Hematopoietic multipotent progenitor cell treated with erythropoietin and hydrocortisone succinate and interleukin-3 and kit ligand, for 15 days (in vitro differentiated cells): ENCODE results near the gene STXBP6.
"Not testable (repeated sequence)": the region's sequence is repeated elsewhere in the genome, so short reads cannot be mapped to it uniquely, and the experiment has no call there.

ENCODE experiments used
- DNase-seq: peaks from one replicate; pipeline ENCODE4 v3.0.0-alpha.2; 2015; ENCODE audit warnings: low spot score

The STXBP6 gene

DNA sequence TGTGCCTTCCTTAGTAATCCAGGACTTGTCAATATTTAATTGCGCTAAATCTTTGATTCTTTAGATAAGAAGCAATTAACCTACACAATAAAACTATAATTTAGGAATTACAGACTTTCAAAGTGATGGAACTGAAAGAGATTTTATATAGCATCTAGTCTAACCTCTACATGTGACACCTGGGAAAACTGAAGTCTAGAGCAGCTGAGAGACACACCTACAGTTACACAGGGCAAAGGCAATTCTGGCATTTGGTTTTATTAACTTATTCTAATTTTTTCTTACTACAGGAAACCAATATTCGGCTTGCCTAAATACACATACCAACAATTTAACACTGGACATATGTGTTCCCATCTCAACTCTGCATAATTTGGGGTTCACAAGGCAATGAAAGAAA, 196.5 kb downstream of the STXBP6 start:
- no peak for DNase-seq

DNA sequence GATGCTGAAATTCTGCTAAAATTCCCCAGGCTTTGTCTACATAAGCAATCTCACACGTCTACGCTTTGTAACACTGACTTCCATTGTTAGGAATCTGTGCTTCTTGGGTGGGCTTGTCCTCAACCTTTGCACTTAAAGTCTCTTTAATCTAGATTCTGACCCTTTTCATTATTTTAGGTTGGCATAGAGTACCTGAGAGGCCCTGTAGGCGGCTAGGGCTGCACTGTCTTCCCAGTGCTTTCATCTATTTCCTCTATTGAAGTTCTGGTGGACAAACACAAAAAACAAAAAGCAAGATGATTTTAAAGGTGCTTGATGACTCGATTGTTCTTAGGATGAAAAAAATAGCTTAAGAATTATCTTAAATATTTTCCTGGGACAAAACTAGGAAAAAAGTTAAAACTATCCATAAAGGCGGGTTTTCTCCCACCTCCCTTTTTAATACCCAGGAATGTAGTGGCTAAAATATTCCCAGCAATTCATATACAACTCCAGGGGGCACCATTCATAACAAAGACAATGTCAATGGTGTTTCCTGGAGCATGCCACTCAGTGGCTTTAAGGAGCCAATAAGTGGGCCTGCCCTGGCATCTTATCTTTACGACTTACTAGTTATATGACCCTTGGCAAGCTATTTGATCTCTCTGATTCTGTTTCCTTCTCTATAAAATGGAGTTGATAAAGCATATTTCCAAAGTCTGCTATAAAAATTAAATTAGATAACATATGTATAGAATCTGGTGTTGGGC, 197.5 kb downstream of the STXBP6 start:
- DNase-seq: no peak

- no peak for DNase-seq
Observed at GRCh38 chr14:24851837-24852236, 198.1 kb downstream of the STXBP6 start.

- DNase-seq: no peak
Observed at GRCh38 chr14:24851406-24851805, 198.5 kb downstream of the STXBP6 start.

GRCh38 chr14:24850072-24850471, 199.9 kb downstream of the STXBP6 start:
- DNase-seq: no peak

DNA sequence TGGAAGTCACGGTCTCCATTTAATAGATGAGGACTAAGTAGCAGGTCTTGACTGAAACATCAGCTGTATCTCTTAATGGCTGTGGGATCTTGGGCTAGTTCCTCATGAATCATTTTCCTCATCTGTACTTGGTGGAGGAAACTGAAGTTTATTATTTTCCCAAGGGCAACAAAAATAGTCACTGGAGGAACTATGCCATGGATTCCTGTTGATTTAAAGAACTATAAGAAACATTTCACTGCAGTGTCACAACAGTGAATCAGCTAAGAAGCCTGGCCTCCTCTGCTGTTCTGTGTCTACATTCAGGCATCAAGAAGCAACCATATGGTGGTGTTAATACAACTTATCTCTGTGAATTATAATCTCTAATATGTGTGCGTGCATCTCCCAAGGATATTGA, 200.5 kb downstream of the STXBP6 start:
- no peak for DNase-seq

GRCh38 chr14:24848102-24848790, 201.7 kb downstream of the STXBP6 start:
- DNase-seq: no peak

- no peak for DNase-seq
Observed at GRCh38 chr14:24847568-24848095, 202.3 kb downstream of the STXBP6 start.

DNA sequence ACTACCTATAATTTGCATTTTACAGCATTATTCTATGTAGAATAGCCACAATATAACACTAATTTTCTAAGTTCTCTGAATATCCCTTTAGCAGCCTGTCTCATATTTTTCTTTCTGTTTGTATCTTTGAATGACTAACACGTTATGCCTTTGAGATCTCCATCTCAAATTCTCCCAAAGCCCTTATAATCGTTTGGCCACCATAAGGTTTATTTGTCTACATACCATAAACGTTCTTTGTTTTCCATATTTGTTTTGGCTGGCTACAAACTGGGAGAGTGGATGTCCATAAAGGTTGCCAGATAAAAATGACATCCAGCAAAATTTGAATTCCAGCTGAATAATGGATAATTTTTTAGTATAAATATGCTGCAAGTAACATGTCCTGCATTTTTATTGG, 203.7 kb downstream of the STXBP6 start:
- DNase-seq: no peak

- DNase-seq: no peak
Observed at GRCh38 chr14:24845851-24846250, 204.1 kb downstream of the STXBP6 start.

GRCh38 chr14:24844011-24844410, 205.9 kb downstream of the STXBP6 start:
- DNase-seq: no peak

DNA sequence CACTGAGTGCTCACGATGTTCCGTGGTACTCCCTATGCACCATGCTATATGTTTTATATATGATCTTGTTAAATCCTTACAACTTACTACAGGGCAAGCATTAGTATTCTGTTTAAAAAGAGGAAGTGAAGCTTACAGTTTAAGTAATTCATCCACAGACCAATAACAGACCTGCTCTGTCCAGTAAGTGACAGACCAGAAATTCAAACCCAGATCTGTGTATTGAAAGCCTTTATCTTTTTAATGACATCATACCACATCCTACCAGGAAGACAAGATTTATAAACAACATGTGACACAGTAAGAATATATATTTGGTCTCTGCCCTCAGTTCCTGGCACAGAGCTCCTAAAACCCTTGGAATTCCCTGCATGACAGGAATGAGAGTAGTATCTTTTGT, 206.5 kb downstream of the STXBP6 start:
- DNase-seq: no peak

GRCh38 chr14:24840204-24840893, 209.6 kb downstream of the STXBP6 start:
- DNase-seq: no peak

DNA sequence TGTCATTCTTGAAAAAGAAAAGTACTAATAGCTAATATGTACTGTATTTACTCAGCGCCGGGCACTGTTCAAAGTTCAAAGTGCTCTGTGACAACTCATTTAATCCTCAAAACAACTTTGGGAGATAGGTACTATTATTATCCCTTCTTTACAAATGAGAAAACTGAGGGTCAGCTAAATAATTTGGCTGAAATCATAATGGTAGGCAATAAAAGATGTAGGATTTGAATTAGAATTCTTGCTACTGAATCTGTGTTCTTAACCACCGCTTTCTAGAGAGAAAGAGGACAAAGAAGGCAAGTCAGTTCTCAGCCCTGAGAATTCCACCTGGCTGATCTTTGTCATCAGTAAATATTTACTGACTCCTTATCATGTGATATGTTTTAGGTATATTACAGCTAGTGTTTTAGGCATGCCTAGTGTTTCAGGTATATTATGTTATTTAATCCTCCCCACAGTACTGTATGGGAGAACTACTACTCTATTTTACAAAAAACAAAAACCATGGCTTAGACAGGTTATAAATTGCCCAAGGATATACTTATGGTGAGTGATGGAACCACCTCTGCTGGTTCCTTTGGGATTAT, 210.2 kb downstream of the STXBP6 start:
- DNase-seq: no peak

GRCh38 chr14:24838945-24839616, 210.9 kb downstream of the STXBP6 start:
- no peak for DNase-seq

DNA sequence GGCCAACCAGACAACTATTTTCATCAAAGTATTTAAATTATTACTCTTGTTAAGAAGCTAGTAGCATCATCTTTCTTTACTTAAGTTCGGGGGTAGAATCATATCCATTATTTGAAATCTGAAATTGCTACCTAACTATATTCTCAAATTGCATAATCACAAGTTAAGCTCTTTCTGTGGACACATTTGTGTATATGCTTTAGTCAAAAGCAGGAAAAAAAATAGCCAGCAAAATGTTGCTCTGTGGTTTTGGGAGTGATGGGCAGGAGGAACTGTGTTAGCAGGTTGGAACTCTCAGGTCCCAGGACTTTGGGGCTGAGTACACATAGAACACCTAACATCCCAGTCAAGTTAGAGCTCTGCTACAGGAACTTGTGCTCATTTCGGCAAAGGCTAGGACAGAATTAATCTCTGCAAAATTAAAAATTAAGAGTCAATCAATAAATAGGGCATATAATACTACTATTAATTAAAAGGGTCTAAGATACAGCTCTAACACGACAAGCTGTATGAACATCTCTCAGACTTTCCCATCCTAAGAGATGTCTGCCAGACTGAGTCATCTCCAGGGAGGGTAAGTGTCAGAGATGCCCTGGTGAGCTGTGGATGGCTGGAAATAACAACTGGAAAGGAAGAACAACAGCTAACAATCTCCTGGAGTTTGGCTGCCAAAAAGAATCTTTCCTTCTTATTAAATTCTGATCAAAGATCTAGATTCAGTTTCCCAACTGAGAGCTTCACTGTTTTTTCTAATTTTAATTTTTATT, 212.5 kb downstream of the STXBP6 start:
- no peak for DNase-seq

GRCh38 chr14:24836324-24836723, 213.6 kb downstream of the STXBP6 start:
- DNase-seq: not testable (repeated sequence)

- no peak for DNase-seq
Observed at GRCh38 chr14:24834956-24835355, 215.0 kb downstream of the STXBP6 start.

DNA sequence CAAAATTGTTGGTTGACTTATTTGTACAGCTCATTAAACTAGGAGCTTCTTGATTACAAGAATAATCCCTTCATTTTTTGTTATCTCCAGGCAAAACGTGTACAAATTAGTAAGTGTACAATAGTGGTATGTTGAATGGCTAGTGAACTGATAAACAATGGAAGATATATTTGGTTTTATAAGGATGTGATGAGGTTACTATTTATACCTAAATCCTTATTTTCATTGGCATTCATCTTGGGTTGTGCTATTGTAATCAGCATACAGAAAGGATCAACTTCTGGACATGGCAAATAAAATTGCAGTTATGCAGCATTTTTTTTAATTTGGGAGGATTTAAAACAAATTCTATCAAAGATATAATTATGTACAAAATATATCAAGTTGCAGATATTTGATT, 216.6 kb downstream of the STXBP6 start:
- DNase-seq: no peak

DNA sequence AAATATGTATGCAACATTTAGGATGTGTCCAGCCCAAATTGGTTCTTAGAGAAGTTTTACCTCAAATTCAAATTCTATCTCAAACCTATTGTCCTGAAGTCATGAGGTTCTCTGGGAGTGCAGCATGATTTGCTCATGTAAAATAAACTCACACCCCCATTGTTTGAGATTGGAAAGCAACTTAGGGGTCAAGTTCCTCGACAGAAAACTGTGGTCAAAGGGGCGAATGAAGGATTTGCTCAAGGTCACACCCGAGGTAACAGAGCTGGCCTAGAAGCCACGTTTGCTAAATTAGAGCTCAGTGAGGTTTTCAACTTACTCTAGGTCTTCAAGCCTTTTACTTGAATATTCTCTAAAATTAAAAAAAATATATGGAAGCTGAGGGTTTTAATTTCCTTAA, 218.3 kb downstream of the STXBP6 start:
- no peak for DNase-seq

- no peak for DNase-seq
Observed at GRCh38 chr14:24829862-24830261, 220.1 kb downstream of the STXBP6 start.
